ENCODE results near the gene OVCH1. TPM values are rescaled to one million over a fixed set of nuclear protein-coding genes. Genes with fewer than 3 reads are reported as not detected.

The OVCH1 gene
- polyA plus RNA-seq, 2 donors: 0.01 to 0.02 TPM

DNA sequence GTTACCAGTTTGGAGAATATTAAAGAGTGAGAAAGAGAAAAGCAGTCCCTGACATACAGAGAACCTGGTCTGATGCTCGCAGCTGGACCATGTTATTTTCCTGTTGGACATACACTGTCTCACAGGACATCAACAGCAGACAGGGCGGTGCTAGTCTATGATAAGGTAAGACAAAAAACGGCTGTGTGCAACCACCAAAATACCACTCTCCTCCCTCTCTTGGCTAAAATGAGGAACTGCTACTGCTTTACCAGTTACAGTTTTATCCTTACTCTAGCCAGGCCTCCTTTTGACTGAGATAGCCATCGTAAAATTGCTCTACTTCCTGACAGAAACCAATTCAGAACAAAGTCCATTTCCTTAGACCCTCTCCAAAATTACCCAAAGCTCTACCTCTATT lies 69.5 kb downstream of the OVCH1 start:
- 61 to 72% methylated on average over 4 of the region's 4 CpGs for WGBS, 2 donors
- no peaks in the 10 kb centered on the region for H3K27me3 ChIP-seq (ENCODE audit: control insufficient read depth in 1 of 2, insufficient read depth in 2 of 2, low read length in 2 of 2)

DNA sequence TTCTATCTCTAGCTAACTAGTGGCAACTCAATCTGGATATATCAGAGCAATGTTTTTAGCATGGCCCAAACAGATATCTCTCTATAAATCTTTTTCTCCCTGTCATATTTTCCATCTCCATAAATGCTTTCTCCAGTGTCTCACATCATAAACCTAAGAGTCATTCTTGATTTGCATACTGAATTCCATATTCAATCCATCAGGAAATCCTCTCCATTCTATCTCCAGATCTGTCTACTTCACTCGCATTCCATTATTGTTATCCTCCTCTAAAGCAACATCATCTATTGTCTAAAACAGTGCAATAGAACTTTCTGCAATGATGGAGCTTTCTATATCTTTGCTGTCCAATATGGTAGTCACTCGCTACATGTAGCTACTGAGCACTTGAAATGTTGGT lies 71.0 kb downstream of the OVCH1 start:
- Histone ChIP-seq H3K4me3 (ENCODE audit: low read depth in 1 of 2, low read length in 2 of 2) (no peak overlapping the region), H3K27ac (ENCODE audit: low read depth in 2 of 2, low read length in 1 of 2) (no peak overlapping the region), H3K9me3 (ENCODE audit: control insufficient read depth in 2 of 2, insufficient read depth in 1 of 2, low read depth in 1 of 2, low read length in 1 of 2) (no peaks in the 10 kb centered on the region), H3K27me3 (ENCODE audit: control insufficient read depth in 1 of 2, insufficient read depth in 2 of 2, low read length in 2 of 2) (no peaks in the 10 kb centered on the region), H3K4me1 (ENCODE audit: control insufficient read depth in 2 of 2, insufficient read depth in 2 of 2, low read length in 1 of 2) (peaks cover 0 to 4% of the 10 kb centered on the region in 2 donors), H3K36me3 (ENCODE audit: control insufficient read depth in 2 of 2, insufficient read depth in 2 of 2, low read length in 1 of 2) (no peaks in the 10 kb centered on the region)
- WGBS, 2 donors: 88 to 93% methylated on average over 2 of the region's 2 CpGs

More for the DNA sequence above, 69.5 kb downstream of the OVCH1 start:
- H3K9me3 ChIP-seq (ENCODE audit: control insufficient read depth in 2 of 2, insufficient read depth in 1 of 2, low read depth in 1 of 2, low read length in 1 of 2): no peaks in the 10 kb centered on the region
- no peak overlapping the region for H3K27ac ChIP-seq (ENCODE audit: low read depth in 2 of 2, low read length in 1 of 2)
- H3K4me1 ChIP-seq (ENCODE audit: control insufficient read depth in 2 of 2, insufficient read depth in 2 of 2, low read length in 1 of 2): peaks cover 0 to 4% of the 10 kb centered on the region in 2 donors
- H3K36me3 ChIP-seq (ENCODE audit: control insufficient read depth in 2 of 2, insufficient read depth in 2 of 2, low read length in 1 of 2): no peaks in the 10 kb centered on the region
- H3K4me3 ChIP-seq (ENCODE audit: low read depth in 1 of 2, low read length in 2 of 2): no peak overlapping the region

DNA sequence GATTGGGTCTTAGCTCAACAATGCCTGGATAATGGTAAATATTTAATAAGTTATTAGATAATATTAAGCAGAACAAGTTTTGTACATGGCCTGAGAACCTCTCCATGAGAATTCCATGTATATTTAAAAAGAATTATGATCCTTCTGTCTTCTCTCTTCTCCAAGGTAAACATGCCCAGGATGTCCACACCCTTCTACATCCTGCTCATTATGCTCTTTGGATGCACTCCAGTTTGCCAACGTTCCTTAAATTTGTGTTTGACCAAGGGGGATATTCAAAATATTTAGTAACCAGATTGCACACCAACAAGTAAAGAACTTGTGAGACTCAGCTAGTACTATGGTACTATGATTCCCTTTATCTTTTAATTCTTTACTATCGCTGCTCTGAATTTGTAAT lies 71.8 kb downstream of the OVCH1 start:
- 36 to 46% methylated on average over 2 of the region's 2 CpGs for WGBS, 2 donors

DNA sequence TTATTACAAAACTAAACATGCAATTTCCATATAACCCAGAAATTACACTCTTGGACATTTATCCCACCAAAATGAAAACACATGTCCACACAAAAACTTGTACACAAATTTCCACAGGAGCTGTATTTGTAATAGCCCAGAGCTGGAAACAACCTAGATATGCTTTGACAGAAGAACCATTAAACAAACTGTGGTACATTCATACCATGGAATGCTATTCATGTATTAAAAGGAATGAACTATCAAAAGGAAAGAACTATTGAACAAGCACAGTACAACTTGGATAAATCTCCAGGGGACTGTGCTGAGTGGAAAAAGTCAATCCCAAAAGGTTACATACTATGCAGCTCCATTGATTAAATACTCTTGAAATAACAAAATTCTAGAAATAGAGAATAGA lies 80.7 kb downstream of the OVCH1 start:
- no peaks in the 10 kb centered on the region for H3K27me3 ChIP-seq (ENCODE audit: control insufficient read depth in 1 of 2, insufficient read depth in 2 of 2, low read length in 2 of 2)
- no peaks in the 10 kb centered on the region for H3K9me3 ChIP-seq (ENCODE audit: control insufficient read depth in 2 of 2, insufficient read depth in 1 of 2, low read depth in 1 of 2, low read length in 1 of 2)
- no peaks in the 10 kb centered on the region for H3K36me3 ChIP-seq (ENCODE audit: control insufficient read depth in 2 of 2, insufficient read depth in 2 of 2, low read length in 1 of 2)
- no peaks in the 10 kb centered on the region for H3K4me1 ChIP-seq (ENCODE audit: control insufficient read depth in 2 of 2, insufficient read depth in 2 of 2, low read length in 1 of 2)
- no peak overlapping the region for H3K4me3 ChIP-seq (ENCODE audit: low read depth in 1 of 2, low read length in 2 of 2)
- no peak overlapping the region for H3K27ac ChIP-seq (ENCODE audit: low read depth in 2 of 2, low read length in 1 of 2)

More for the DNA sequence above, 71.8 kb downstream of the OVCH1 start:
- H3K4me1 ChIP-seq (ENCODE audit: control insufficient read depth in 2 of 2, insufficient read depth in 2 of 2, low read length in 1 of 2): peaks cover 0 to 4% of the 10 kb centered on the region in 2 donors
- H3K9me3 ChIP-seq (ENCODE audit: control insufficient read depth in 2 of 2, insufficient read depth in 1 of 2, low read depth in 1 of 2, low read length in 1 of 2): no peaks in the 10 kb centered on the region
- H3K27me3 ChIP-seq (ENCODE audit: control insufficient read depth in 1 of 2, insufficient read depth in 2 of 2, low read length in 2 of 2): no peaks in the 10 kb centered on the region
- H3K4me3 ChIP-seq (ENCODE audit: low read depth in 1 of 2, low read length in 2 of 2): no peak overlapping the region
- H3K36me3 ChIP-seq (ENCODE audit: control insufficient read depth in 2 of 2, insufficient read depth in 2 of 2, low read length in 1 of 2): no peaks in the 10 kb centered on the region
- H3K27ac ChIP-seq (ENCODE audit: low read depth in 2 of 2, low read length in 1 of 2): no peak overlapping the region

DNA sequence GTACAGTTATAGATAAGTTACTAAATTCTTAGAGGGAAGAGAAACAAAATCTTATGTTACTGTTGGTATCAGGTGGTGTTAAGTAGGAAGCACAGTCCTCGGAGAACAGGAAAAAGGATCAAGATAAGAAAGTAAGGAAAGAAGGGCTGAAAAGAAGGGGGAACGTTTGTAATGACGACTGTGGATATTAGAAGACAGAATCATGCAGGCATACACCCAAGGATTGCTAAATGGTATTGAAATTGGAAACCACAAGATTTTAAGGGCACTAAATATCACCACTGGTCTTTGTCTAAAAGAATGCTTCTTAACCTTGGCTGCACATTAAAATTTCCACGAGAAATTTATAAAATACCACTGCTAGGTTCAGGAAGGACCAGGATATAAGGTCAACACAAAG lies 82.4 kb downstream of the OVCH1 start:
- no peak overlapping the region for H3K27ac ChIP-seq (ENCODE audit: low read depth in 2 of 2, low read length in 1 of 2)
- no peaks in the 10 kb centered on the region for H3K36me3 ChIP-seq (ENCODE audit: control insufficient read depth in 2 of 2, insufficient read depth in 2 of 2, low read length in 1 of 2)
- H3K27me3 ChIP-seq (ENCODE audit: control insufficient read depth in 1 of 2, insufficient read depth in 2 of 2, low read length in 2 of 2): no peaks in the 10 kb centered on the region
- H3K4me3 ChIP-seq (ENCODE audit: low read depth in 1 of 2, low read length in 2 of 2): no peak overlapping the region
- H3K9me3 ChIP-seq (ENCODE audit: control insufficient read depth in 2 of 2, insufficient read depth in 1 of 2, low read depth in 1 of 2, low read length in 1 of 2): no peaks in the 10 kb centered on the region
- WGBS, 2 donors: 58 to 61% methylated on average over 4 of the region's 4 CpGs
- no peaks in the 10 kb centered on the region for H3K4me1 ChIP-seq (ENCODE audit: control insufficient read depth in 2 of 2, insufficient read depth in 2 of 2, low read length in 1 of 2)

DNA sequence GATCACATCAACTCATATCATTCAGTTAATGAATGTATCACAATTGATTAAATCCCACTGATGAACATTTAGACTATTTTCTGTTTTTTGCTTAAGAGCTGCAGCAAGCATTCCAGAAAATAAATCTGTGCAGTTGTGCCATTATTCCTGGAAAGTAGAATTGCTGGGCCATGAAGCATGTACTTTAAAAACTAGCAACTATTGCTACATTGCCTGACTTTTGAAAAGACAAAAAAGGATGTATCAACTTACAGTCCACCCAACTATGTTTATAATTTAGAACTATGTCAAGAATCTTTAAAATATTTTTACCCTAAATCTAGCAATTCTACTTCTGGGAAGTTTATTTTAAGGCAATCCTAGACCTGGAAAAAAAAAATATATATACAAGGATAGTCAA lies 83.1 kb downstream of the OVCH1 start:
- Histone ChIP-seq H3K4me3 (ENCODE audit: low read depth in 1 of 2, low read length in 2 of 2) (no peak overlapping the region), H3K36me3 (ENCODE audit: control insufficient read depth in 2 of 2, insufficient read depth in 2 of 2, low read length in 1 of 2) (no peaks in the 10 kb centered on the region), H3K4me1 (ENCODE audit: control insufficient read depth in 2 of 2, insufficient read depth in 2 of 2, low read length in 1 of 2) (no peaks in the 10 kb centered on the region), H3K27ac (ENCODE audit: low read depth in 2 of 2, low read length in 1 of 2) (no peak overlapping the region), H3K9me3 (ENCODE audit: control insufficient read depth in 2 of 2, insufficient read depth in 1 of 2, low read depth in 1 of 2, low read length in 1 of 2) (no peaks in the 10 kb centered on the region), H3K27me3 (ENCODE audit: control insufficient read depth in 1 of 2, insufficient read depth in 2 of 2, low read length in 2 of 2) (no peaks in the 10 kb centered on the region)

DNA sequence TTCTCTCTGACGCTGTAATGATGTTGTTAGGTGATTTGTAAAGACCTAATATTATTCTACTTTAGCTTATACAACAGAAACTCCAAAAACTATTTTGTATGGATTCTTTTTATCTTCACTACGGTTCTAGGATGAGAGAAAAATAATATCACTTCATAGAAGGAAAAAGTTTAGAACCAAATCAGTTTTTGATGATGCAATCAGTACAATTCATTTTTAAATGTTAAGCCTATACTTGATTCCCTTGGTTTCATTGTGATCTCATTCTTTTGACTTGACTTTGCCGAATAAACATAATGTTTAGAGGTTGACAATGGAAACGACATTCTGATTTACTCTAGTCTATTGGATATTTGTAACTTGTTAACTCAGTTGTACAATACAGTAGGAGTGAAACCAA lies 91.9 kb downstream of the OVCH1 start:
- WGBS, 2 donors: 60 to 63% methylated on average over 4 of the region's 4 CpGs
- H3K27me3 ChIP-seq (ENCODE audit: control insufficient read depth in 1 of 2, insufficient read depth in 2 of 2, low read length in 2 of 2): no peaks in the 10 kb centered on the region
- no peaks in the 10 kb centered on the region for H3K4me1 ChIP-seq (ENCODE audit: control insufficient read depth in 2 of 2, insufficient read depth in 2 of 2, low read length in 1 of 2)
- no peak overlapping the region for H3K27ac ChIP-seq (ENCODE audit: low read depth in 2 of 2, low read length in 1 of 2)
- H3K9me3 ChIP-seq (ENCODE audit: control insufficient read depth in 2 of 2, insufficient read depth in 1 of 2, low read depth in 1 of 2, low read length in 1 of 2): no peaks in the 10 kb centered on the region
- no peak overlapping the region for H3K4me3 ChIP-seq (ENCODE audit: low read depth in 1 of 2, low read length in 2 of 2)
- H3K36me3 ChIP-seq (ENCODE audit: control insufficient read depth in 2 of 2, insufficient read depth in 2 of 2, low read length in 1 of 2): no peaks in the 10 kb centered on the region

DNA sequence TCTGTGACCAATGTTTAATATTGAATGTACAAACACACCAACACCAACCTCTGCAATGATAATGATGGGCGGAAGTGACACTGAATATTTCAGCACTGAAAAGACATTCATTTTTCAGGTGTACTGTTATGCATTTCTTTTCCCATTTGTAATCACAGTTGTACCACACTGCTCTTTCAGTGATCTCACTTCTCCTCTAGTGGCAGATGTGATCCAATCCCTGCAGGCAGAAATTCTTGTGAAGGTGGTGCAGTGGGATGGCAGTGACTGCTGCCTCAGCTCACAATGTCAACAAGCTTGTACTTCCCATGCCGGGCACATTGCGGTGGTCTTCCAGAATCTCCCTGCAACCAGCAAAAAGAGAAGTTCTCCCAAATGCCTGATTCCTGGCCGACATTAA lies 93.5 kb downstream of the OVCH1 start:
- no peaks in the 10 kb centered on the region for H3K36me3 ChIP-seq (ENCODE audit: control insufficient read depth in 2 of 2, insufficient read depth in 2 of 2, low read length in 1 of 2)
- no peaks in the 10 kb centered on the region for H3K27me3 ChIP-seq (ENCODE audit: control insufficient read depth in 1 of 2, insufficient read depth in 2 of 2, low read length in 2 of 2)
- no peak overlapping the region for H3K4me3 ChIP-seq (ENCODE audit: low read depth in 1 of 2, low read length in 2 of 2)
- H3K4me1 ChIP-seq (ENCODE audit: control insufficient read depth in 2 of 2, insufficient read depth in 2 of 2, low read length in 1 of 2): no peaks in the 10 kb centered on the region
- no peak overlapping the region for H3K27ac ChIP-seq (ENCODE audit: low read depth in 2 of 2, low read length in 1 of 2)
- 64 to 76% methylated on average over 4 of the region's 4 CpGs for WGBS, 2 donors
- H3K9me3 ChIP-seq (ENCODE audit: control insufficient read depth in 2 of 2, insufficient read depth in 1 of 2, low read depth in 1 of 2, low read length in 1 of 2): no peaks in the 10 kb centered on the region

DNA sequence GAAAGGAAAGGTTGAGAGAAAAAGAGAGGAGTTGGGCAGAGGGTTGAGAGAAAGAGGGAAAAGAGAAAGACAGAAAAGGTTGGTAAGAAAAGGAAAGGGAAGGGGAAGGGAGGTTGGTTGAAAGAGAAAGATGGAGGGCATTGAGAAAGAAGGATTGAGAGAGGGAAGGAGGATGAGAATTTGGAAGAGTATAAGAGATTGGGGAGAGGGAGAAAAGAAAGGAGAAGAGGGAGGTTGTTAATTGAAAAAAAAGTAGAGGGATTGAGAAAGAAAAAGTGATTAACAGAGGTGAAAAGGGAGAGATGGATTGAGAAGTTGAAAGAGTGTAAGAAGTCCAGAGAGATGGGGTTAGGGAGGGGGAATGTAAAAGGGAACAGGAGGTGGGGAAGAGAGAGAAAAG lies 95.0 kb downstream of the OVCH1 start:
- H3K27me3 ChIP-seq (ENCODE audit: control insufficient read depth in 1 of 2, insufficient read depth in 2 of 2, low read length in 2 of 2): no peaks in the 10 kb centered on the region
- H3K27ac ChIP-seq (ENCODE audit: low read depth in 2 of 2, low read length in 1 of 2): no peak overlapping the region
- no peak overlapping the region for H3K4me3 ChIP-seq (ENCODE audit: low read depth in 1 of 2, low read length in 2 of 2)
- H3K4me1 ChIP-seq (ENCODE audit: control insufficient read depth in 2 of 2, insufficient read depth in 2 of 2, low read length in 1 of 2): no peaks in the 10 kb centered on the region
- no peaks in the 10 kb centered on the region for H3K9me3 ChIP-seq (ENCODE audit: control insufficient read depth in 2 of 2, insufficient read depth in 1 of 2, low read depth in 1 of 2, low read length in 1 of 2)
- H3K36me3 ChIP-seq (ENCODE audit: control insufficient read depth in 2 of 2, insufficient read depth in 2 of 2, low read length in 1 of 2): no peaks in the 10 kb centered on the region

DNA sequence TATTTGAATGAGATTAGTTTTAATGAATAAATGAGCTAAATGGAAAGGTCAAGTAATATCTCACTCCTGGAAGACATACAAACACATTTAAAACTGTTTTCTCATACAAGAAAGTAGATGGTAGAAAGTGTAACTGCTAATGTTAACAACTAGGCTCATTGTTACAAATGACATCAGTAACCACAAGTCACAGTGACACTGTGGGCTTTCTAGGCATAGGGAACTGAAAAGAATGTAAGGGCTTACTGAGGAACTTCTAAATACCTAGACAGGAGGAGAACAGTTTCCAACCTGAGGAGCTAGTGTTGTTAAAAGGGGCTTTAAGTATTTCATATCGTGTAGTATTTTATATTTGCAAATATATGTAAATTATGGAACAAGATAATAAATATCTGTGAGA lies 99.0 kb downstream of the OVCH1 start:
- WGBS, 2 donors: 87 to 92% methylated on average over 1 of the region's 1 CpG
- H3K27ac ChIP-seq (ENCODE audit: low read depth in 2 of 2, low read length in 1 of 2): no peak overlapping the region
- H3K9me3 ChIP-seq (ENCODE audit: control insufficient read depth in 2 of 2, insufficient read depth in 1 of 2, low read depth in 1 of 2, low read length in 1 of 2): no peaks in the 10 kb centered on the region
- H3K4me1 ChIP-seq (ENCODE audit: control insufficient read depth in 2 of 2, insufficient read depth in 2 of 2, low read length in 1 of 2): no peaks in the 10 kb centered on the region
- H3K4me3 ChIP-seq (ENCODE audit: low read depth in 1 of 2, low read length in 2 of 2): no peak overlapping the region
- H3K36me3 ChIP-seq (ENCODE audit: control insufficient read depth in 2 of 2, insufficient read depth in 2 of 2, low read length in 1 of 2): no peaks in the 10 kb centered on the region
- no peaks in the 10 kb centered on the region for H3K27me3 ChIP-seq (ENCODE audit: control insufficient read depth in 1 of 2, insufficient read depth in 2 of 2, low read length in 2 of 2)

Measured in esophagus (tissue), 2 donors.